ENCODE measurements around the gene SYN1. TPM values are rescaled to one million over a fixed set of nuclear protein-coding genes. Genes with fewer than 3 reads are reported as not detected.
A peak's percentile ranks its signal among the peaks of the same experiment; 100 is the strongest.

SYN1 gene
- total RNA-seq, 3 donors from 2014 or later, result 0.78 to 4.1 (median 1.6) TPM

DNA sequence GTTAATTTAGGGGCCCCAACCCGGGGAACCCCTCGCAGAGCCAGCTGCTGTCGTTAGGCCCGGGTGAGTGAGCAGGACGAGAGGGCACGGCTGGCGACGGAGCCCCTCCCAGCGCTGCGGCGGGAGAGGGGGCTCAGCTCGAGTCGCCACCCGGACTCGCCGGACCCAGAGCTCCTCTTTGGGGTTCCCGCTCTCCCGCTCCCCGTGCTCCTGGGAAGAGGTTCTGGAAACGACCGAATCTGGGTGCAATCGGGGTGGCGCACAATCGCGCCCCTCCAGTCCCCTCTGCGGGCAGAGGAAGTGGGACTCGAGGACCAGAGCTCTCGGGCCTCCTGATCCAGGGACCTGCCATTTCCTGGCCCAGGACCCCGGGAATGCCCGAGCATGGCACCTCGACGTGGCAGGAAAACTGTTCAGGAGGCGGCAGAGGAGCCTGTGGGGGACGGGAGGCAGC lies 95.9 kb downstream of the SYN1 start:
- Histone ChIP-seq H3K9me3 (no peaks in the 10 kb centered on the region), H3K36me3 (ENCODE audit: low read depth) (no peaks in the 10 kb centered on the region), H3K4me1 (ENCODE audit: low read depth) (no peaks in the 10 kb centered on the region), H3K4me3 (no peak overlapping the region)
- TF ChIP-seq, protein P1, sequence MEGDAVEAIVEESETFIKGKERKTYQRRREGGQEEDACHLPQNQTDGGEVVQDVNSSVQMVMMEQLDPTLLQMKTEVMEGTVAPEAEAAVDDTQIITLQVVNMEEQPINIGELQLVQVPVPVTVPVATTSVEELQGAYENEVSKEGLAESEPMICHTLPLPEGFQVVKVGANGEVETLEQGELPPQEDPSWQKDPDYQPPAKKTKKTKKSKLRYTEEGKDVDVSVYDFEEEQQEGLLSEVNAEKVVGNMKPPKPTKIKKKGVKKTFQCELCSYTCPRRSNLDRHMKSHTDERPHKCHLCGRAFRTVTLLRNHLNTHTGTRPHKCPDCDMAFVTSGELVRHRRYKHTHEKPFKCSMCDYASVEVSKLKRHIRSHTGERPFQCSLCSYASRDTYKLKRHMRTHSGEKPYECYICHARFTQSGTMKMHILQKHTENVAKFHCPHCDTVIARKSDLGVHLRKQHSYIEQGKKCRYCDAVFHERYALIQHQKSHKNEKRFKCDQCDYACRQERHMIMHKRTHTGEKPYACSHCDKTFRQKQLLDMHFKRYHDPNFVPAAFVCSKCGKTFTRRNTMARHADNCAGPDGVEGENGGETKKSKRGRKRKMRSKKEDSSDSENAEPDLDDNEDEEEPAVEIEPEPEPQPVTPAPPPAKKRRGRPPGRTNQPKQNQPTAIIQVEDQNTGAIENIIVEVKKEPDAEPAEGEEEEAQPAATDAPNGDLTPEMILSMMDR (IDR thresholded peaks at IDR 0.05), result no peak
- intact Hi-C loops (cut with DNase I, micrococcal nuclease), result loop anchor here in 1 of 2 donors (10.0 kb wide), 1 partner anchor 329 kb away; the partner anchor contains the start of gene UBA1
- no peak for DNase-seq
- peak; percentile 12 for ATAC-seq

- Histone ChIP-seq H3K36me3 (ENCODE audit: low read depth) (no peaks in the 10 kb centered on the region), H3K4me3 (no peak overlapping the region), H3K4me1 (ENCODE audit: low read depth) (no peaks in the 10 kb centered on the region), H3K9me3 (no peaks in the 10 kb centered on the region)
- DNase-seq (peak; percentile 82 to 90 (median 87)), ATAC-seq (peak; percentile 100)
- intact Hi-C loops (cut with DNase I, micrococcal nuclease), result loop anchor here in 1 of 2 donors (10.0 kb wide), 1 partner anchor 328 kb away; the partner anchor contains the start of gene UBA1
- TF ChIP-seq, protein P1 (IDR thresholded peaks at IDR 0.05), result peak; percentile 37
Measured at GRCh38 chrX:47523297-47523696, 96.4 kb downstream of the SYN1 start.

Small RNAs within 50 kb of the gene (microRNA-seq; reads per million reads assigned to microRNA genes)
- gene MIR4769, result not detected

Other genes starting within 250 kb of the SYN1 start
- gene ZNF157, start 249.3 kb downstream of the SYN1 start, total RNA-seq, result under 1 TPM in 1 of 3 donors, not detected in 2; 0.51 TPM
- 10 to 100 TPM in 2 of 3 donors, 1 to 10 TPM in 1; 9.4 to 14.0 (median 12.0) TPM for gene ZNF41, start 136.6 kb downstream of the SYN1 start, total RNA-seq
- gene ARAF, start 58.7 kb downstream of the SYN1 start, total RNA-seq, result 100 to 1,000 TPM in 1 of 3 donors, 10 to 100 TPM in 2; 82.1 to 108 (median 90.1) TPM
- gene TIMP1, start 37.4 kb downstream of the SYN1 start, total RNA-seq, result 100 to 1,000 TPM in 1 of 3 donors, 10 to 100 TPM in 2; 25.4 to 143 (median 96.9) TPM
- gene CFP, start 10.1 kb upstream of the SYN1 start, total RNA-seq, result 1 to 10 TPM in 2 of 3 donors, under 1 TPM in 1; 0.96 to 4.0 (median 2.9) TPM
- 10 to 100 TPM; 24.5 to 28.2 (median 25.8) TPM for gene ELK1, start 30.7 kb upstream of the SYN1 start, total RNA-seq
- 100 to 1,000 TPM in 1 of 3 donors, 10 to 100 TPM in 2; 83.1 to 109 (median 96.7) TPM for gene UXT, start 39.3 kb upstream of the SYN1 start, total RNA-seq
- 10 to 100 TPM; 11.1 to 18.3 (median 12.9) TPM for gene ZNF81, start 217.0 kb upstream of the SYN1 start, total RNA-seq

Measured in mucosa of descending colon (tissue), 3 donors.